HCT116 (cell line): Measurements from ENCODE around the gene OBSCN. TPM values are rescaled to one million over a fixed set of nuclear protein-coding genes. Genes with fewer than 3 reads are reported as not detected.

Experiments used
- ATAC-seq: fragments of 200-7000 bp; cut with Tn5 transposase; 2 replicates; pipeline ENCODE4 v1.9.1; 2020; ENCODE audit warnings: mild to moderate bottlenecking, moderate library complexity
- BruUV-seq: library from RNA; stranded (reverse); fragments of 400-500 nt; replicated peaks from 2 replicates; lab custom pipeline; 2021; lab: Mats Ljungman, UMichigan
- CTCF ChIA-PET: fragments of 300-600 bp; sonication (Branson Sonifier 250); formaldehyde crosslinking; loops from one replicate; lab custom pipeline; 2021; ENCODE audit warnings: antibody characterized with exemption; lab: Charles Lee
- POLR2A ChIA-PET: fragments of 300-600, 350-600 bp; sonication (Branson Sonifier 250); formaldehyde crosslinking; loops from one replicate; lab custom pipeline; 2021; ENCODE audit warnings: antibody characterized with exemption; lab: Charles Lee
- RAD21 ChIA-PET, 2 experiments: fragments of 300-600 bp; sonication (Branson Sonifier 250); formaldehyde crosslinking; loops; one replicate each; lab custom pipeline; 2023; ENCODE audit warnings: low total read pairs in 2 of 2; ENCODE audit not compliant: uncharacterized antibody in 2 of 2, unreplicated experiment in 2 of 2, low non-redundant PET in 1 of 2; lab: Charles Lee
- DNase-seq: peaks from one replicate; pipeline ENCODE4 v3.0.0-alpha.2; 2010; ENCODE audit warnings: low read depth, low spot score
- H2AFZ ChIP-seq: fragments of 200-600 bp; shearing (Covaris generic), sonication (generic); 2 replicates; pipeline ENCODE4 v1.6.1; 2017; ENCODE audit warnings: low read depth, mixed run types, mixed read lengths, antibody characterized with exemption, low read length; ENCODE audit not compliant: poor library complexity, severe bottlenecking
- H3K27ac ChIP-seq: 2 replicates; pipeline ENCODE4 v1.5.1; 2012; ENCODE audit warnings: low read depth, low read length
- H3K27me3 ChIP-seq: fragments of 200-600 bp; sonication (generic); 2 replicates; pipeline ENCODE4 v1.6.1; 2016; ENCODE audit warnings: mixed run types, low read length, mixed read lengths; ENCODE audit not compliant: insufficient read depth
- H3K36me3 ChIP-seq, 2 experiments: fragments of 200-500 bp in 1 of 2; fragments of 200-600 bp in 1 of 2; sonication (Bioruptor generic) in 1 of 2; sonication (generic) in 1 of 2; 2 replicates each; pipeline versions ENCODE4 v1.5.1 to v1.6.1; 2014 to 2016; ENCODE audit warnings: low read length in 2 of 2, inconsistent platforms in 1 of 2, mixed read lengths in 1 of 2, mixed run types in 1 of 2; ENCODE audit not compliant: insufficient read depth in 2 of 2, control insufficient read depth in 1 of 2
- H3K4me1 ChIP-seq, 2 experiments: fragments of 200-600 bp in 1 of 2; sonication (generic) in 1 of 2; 2 replicates each; pipeline versions ENCODE4 v1.5.1 to v1.6.1; 2012 to 2017; ENCODE audit warnings: low read length in 2 of 2, inconsistent platforms in 1 of 2, mild to moderate bottlenecking in 1 of 2, mixed read lengths in 1 of 2, mixed run types in 1 of 2, moderate library complexity in 1 of 2; ENCODE audit not compliant: insufficient read depth in 2 of 2, control insufficient read depth in 1 of 2
- H3K4me2 ChIP-seq: fragments of 200-600 bp; sonication (generic); 2 replicates; pipeline ENCODE4 v1.6.1; 2017; ENCODE audit warnings: mixed run types, low read length, mixed read lengths
- H3K4me3 ChIP-seq, 2 experiments: fragments of 200-600 bp in 1 of 2; sonication (generic) in 1 of 2; replicated peaks in 1 of 2; 2 replicates each; pipeline ENCODE4 v1.5.1; 2011 to 2016; ENCODE audit warnings: low read length in 2 of 2, control low read depth in 1 of 2, low read depth in 1 of 2, mild to moderate bottlenecking in 1 of 2, mixed read lengths in 1 of 2, mixed run types in 1 of 2
- H3K79me2 ChIP-seq: fragments of 200-600 bp; sonication (generic); 2 replicates; pipeline ENCODE4 v1.6.1; 2017; ENCODE audit warnings: mild to moderate bottlenecking, mixed run types, low read length, moderate library complexity, mixed read lengths; ENCODE audit not compliant: insufficient read depth
- H3K9ac ChIP-seq: fragments of 200-600 bp; sonication (generic); 2 replicates; pipeline ENCODE4 v1.6.1; 2016; ENCODE audit warnings: low read length, mixed read lengths
- H3K9me2 ChIP-seq: fragments of 200-600 bp; sonication (generic), shearing (Covaris generic); 2 replicates; pipeline ENCODE4 v1.6.1; 2017; ENCODE audit warnings: mixed run types, mild to moderate bottlenecking, moderate library complexity; ENCODE audit not compliant: insufficient read depth
- H3K9me3 ChIP-seq, 2 experiments: fragments of 200-500 bp in 1 of 2; fragments of 200-600 bp in 1 of 2; sonication (Bioruptor generic) in 1 of 2; sonication (generic) in 1 of 2; 2 replicates each; pipeline ENCODE4 v1.6.1; 2014 to 2017; ENCODE audit warnings: low read length in 2 of 2, mixed read lengths in 2 of 2, inconsistent platforms in 1 of 2, low read depth in 1 of 2, mild to moderate bottlenecking in 1 of 2, mixed run types in 1 of 2, moderate library complexity in 1 of 2; ENCODE audit not compliant: control insufficient read depth in 1 of 2, insufficient read depth in 1 of 2
- H4K20me1 ChIP-seq: fragments of 200-600 bp; sonication (generic), shearing (Covaris generic); 2 replicates; pipeline ENCODE4 v1.6.1; 2017; ENCODE audit warnings: mixed run types, mild to moderate bottlenecking, moderate library complexity; ENCODE audit not compliant: insufficient read depth
- ATF3 ChIP-seq: IDR thresholded peaks from 2 replicates; pipeline ENCODE4 v1.6.1; 2012
- CEBPB ChIP-seq: IDR thresholded peaks from 2 replicates; pipeline ENCODE4 v1.6.1; 2012; ENCODE audit warnings: low read depth
- EGR1 ChIP-seq: IDR thresholded peaks from 2 replicates; pipeline ENCODE4 v1.6.1; 2012; ENCODE audit warnings: low read depth
- ELF1 ChIP-seq: IDR thresholded peaks from 2 replicates; pipeline ENCODE4 v1.6.1; 2012; ENCODE audit warnings: low read depth, borderline replicate concordance
- EZH2 ChIP-seq: fragments of 200-600 bp; sonication (generic); IDR thresholded peaks from 2 replicates; pipeline ENCODE4 v1.6.1; 2017; ENCODE audit warnings: antibody characterized with exemption, mixed run types
- FOSL1 ChIP-seq: IDR thresholded peaks from 2 replicates; pipeline ENCODE4 v1.6.1; 2012; ENCODE audit warnings: low read depth
- MAX ChIP-seq: IDR thresholded peaks from 2 replicates; pipeline ENCODE4 v1.6.1; 2012
- POLR2A ChIP-seq: IDR thresholded peaks from 2 replicates; pipeline ENCODE4 v1.7.0; 2011; ENCODE audit warnings: borderline replicate concordance; ENCODE audit not compliant: insufficient read depth, insufficient read length; ENCODE audit errors: extremely low read depth
- POLR2AphosphoS5 ChIP-seq: IDR thresholded peaks from 2 replicates; pipeline ENCODE4 v1.6.1; 2011; ENCODE audit warnings: mild to moderate bottlenecking, low read depth, low read length, moderate library complexity
- SIN3A ChIP-seq: IDR thresholded peaks from 2 replicates; pipeline ENCODE4 v1.6.1; 2012; ENCODE audit warnings: low read depth
- ZFX ChIP-seq: fragments of 450-650 bp; IDR thresholded peaks from 2 replicates; pipeline ENCODE4 v1.6.1; 2017
- ZNF274 ChIP-seq: fragments of 200-500 bp; sonication (Bioruptor generic); IDR thresholded peaks from 2 replicates; pipeline ENCODE4 v1.6.1; 2014; ENCODE audit warnings: mild to moderate bottlenecking, low read depth, low read length, inconsistent platforms
- intact Hi-C: fragments of 100-400 bp; cut with micrococcal nuclease; formaldehyde crosslinking; loops from 2 replicates; pipeline ENCODE4 v1.10.0; 2022
- total RNA-seq: library from RNA; stranded (reverse); gene quantifications from one replicate; pipeline ENCODE4 v1.2.1, GENCODE V29; 2021; ENCODE audit not compliant: unreplicated experiment

The OBSCN gene
- total RNA-seq, 1 experiment from 2014 or later, result 16.6 TPM

- BruUV-seq, result no TSS peak
- no peak for DNase-seq
- Histone ChIP-seq H3K9me3 (0 out of 4 replicates have a peak, but pooled peaks cover 0 to 6% of the 10 kb centered on the region in 2 experiments), H3K4me1 (no peaks in the 10 kb centered on the region), H3K9ac (no peak overlapping the region), H4K20me1 (no peaks in the 10 kb centered on the region), H3K27me3 (no peaks in the 10 kb centered on the region), H3K27ac (no peak overlapping the region), H3K4me3 (no peak overlapping the region), H2AFZ (no peak overlapping the region), H3K4me2 (no peak overlapping the region), H3K9me2 (no peaks in the 10 kb centered on the region), H3K79me2 (no peaks in the 10 kb centered on the region), H3K36me3 (no peaks in the 10 kb centered on the region)
- no peak for ATAC-seq
- ChIA-PET POLR2A (no interaction called here), CTCF (interaction anchor here (0.6 kb wide), 1 partner anchor 259 kb away, joined by 5 read pairs; no protein-coding TSS in a partner anchor), RAD21 (no interaction called here)
- TF ChIP-seq ELF1, result no peak
- intact Hi-C loops, result no loop called here
These were observed 50.6 kb downstream of the OBSCN start for GRCh38 chr1:228258486-228258885.

GRCh38 chr1:228259368-228259894 lies 51.6 kb downstream of the OBSCN start:
- H3K27me3 ChIP-seq, result no peaks in the 10 kb centered on the region
- H3K27ac ChIP-seq, result no peak overlapping the region
- H3K79me2 ChIP-seq, result no peaks in the 10 kb centered on the region
- H3K4me3 ChIP-seq, result no peak overlapping the region
- H2AFZ ChIP-seq, result no peak overlapping the region
- intact Hi-C loops, result no loop called here
- RAD21 ChIA-PET, result no interaction called here
- no peaks in the 10 kb centered on the region for H4K20me1 ChIP-seq
- ATAC-seq, result no peak
- TF ChIP-seq SIN3A, result no peak
- TF ChIP-seq ATF3, result no peak
- TF ChIP-seq POLR2AphosphoS5, result no peak
- TF ChIP-seq ZFX, result no peak
- no peak for TF ChIP-seq EZH2
- TF ChIP-seq EGR1, result no peak
- no peak for TF ChIP-seq MAX
- no peak for TF ChIP-seq POLR2A
- no peak for TF ChIP-seq FOSL1
- TF ChIP-seq ZNF274, result no peak
- TF ChIP-seq CEBPB, result no peak
- no peak overlapping the region for H3K9ac ChIP-seq
- CTCF ChIA-PET, result no interaction called here
- H3K9me2 ChIP-seq, result no peaks in the 10 kb centered on the region
- no peaks in the 10 kb centered on the region for H3K4me1 ChIP-seq
- H3K4me2 ChIP-seq, result no peak overlapping the region
- BruUV-seq, result no TSS peak
- H3K9me3 ChIP-seq, result 0 out of 4 replicates have a peak, but pooled peaks cover 0 to 6% of the 10 kb centered on the region in 2 experiments
- H3K36me3 ChIP-seq, result no peaks in the 10 kb centered on the region
- DNase-seq, result no peak
- POLR2A ChIA-PET, result no interaction called here
